HepG2 (cell line): ENCODE data around the gene GINS2. TPM values are rescaled to one million over a fixed set of nuclear protein-coding genes. Genes with fewer than 3 reads are reported as not detected.

Experiments used
- CREM ChIP-seq, 2 experiments: sonication (generic) in 1 of 2; formaldehyde crosslinking in 1 of 2; IDR thresholded peaks; 2 replicates each; pipeline versions ENCODE4 v1.4.0 to v1.6.1; 2016 to 2020; ENCODE audit warnings: antibody characterized with exemption in 1 of 2, mild to moderate bottlenecking in 1 of 2, missing genetic modification reagents in 1 of 2
- FOXK2 ChIP-seq: fragments of 450-650 bp; IDR thresholded peaks from 2 replicates; pipeline ENCODE4 v1.6.1; 2016
- FOXP1 ChIP-seq, 2 experiments: fragments of 450-650 bp in 1 of 2; IDR thresholded peaks; 2 replicates each; pipeline ENCODE4 v1.6.1; 2017 to 2018; ENCODE audit warnings: antibody characterized with exemption in 1 of 2
- HNRNPK ChIP-seq: fragments of 200-400 bp; formaldehyde crosslinking; IDR thresholded peaks from 2 replicates; pipeline ENCODE4 v1.6.1; 2018; ENCODE audit warnings: low read length, low read depth, moderate library complexity, mild to moderate bottlenecking; ENCODE audit not compliant: poor library complexity, severe bottlenecking
- IKZF1 ChIP-seq: fragments of 450-650 bp; IDR thresholded peaks from 2 replicates; pipeline ENCODE4 v1.7.1; 2016
- JUN ChIP-seq: sonication (generic); formaldehyde crosslinking; IDR thresholded peaks from 2 replicates; pipeline ENCODE4 v1.4.0; 2020; ENCODE audit warnings: mild to moderate bottlenecking, missing genetic modification reagents
- KDM5B ChIP-seq: sonication (generic); formaldehyde crosslinking; IDR thresholded peaks from 2 replicates; pipeline ENCODE4 v1.4.0; 2020; ENCODE audit warnings: missing genetic modification reagents, mild to moderate bottlenecking, borderline replicate concordance
- MED13 ChIP-seq: sonication (generic); formaldehyde crosslinking; IDR thresholded peaks from 2 replicates; pipeline ENCODE4 v1.5.0; 2020; ENCODE audit warnings: missing genetic modification reagents
- NFIB ChIP-seq: sonication (generic); formaldehyde crosslinking; IDR thresholded peaks from 2 replicates; pipeline ENCODE4 v1.9.0; 2021; ENCODE audit warnings: missing genetic modification reagents, mild to moderate bottlenecking, borderline replicate concordance
- RNF219 ChIP-seq: sonication (generic); formaldehyde crosslinking; IDR thresholded peaks from 2 replicates; pipeline ENCODE4 v1.5.0; 2020; ENCODE audit warnings: mild to moderate bottlenecking, missing genetic modification reagents
- SALL2 ChIP-seq: sonication (generic); formaldehyde crosslinking; IDR thresholded peaks from 2 replicates; pipeline ENCODE4 v1.8.1; 2023; ENCODE audit warnings: mild to moderate bottlenecking, missing genetic modification reagents, inconsistent platforms
- SOX13 ChIP-seq, 3 experiments: fragments of 450-650 bp in 1 of 3; sonication (generic) in 1 of 3; formaldehyde crosslinking in 1 of 3; IDR thresholded peaks in 2 of 3; conservative IDR thresholded peaks in 1 of 3; 2 replicates each; pipeline versions ENCODE4 v1.5.0 to v1.6.1; 2016 to 2020; ENCODE audit warnings: antibody characterized with exemption in 1 of 3, mild to moderate bottlenecking in 1 of 3, missing compliant biosample characterization in 1 of 3, missing genetic modification reagents in 1 of 3, moderate library complexity in 1 of 3
- ZFP36L1 ChIP-seq: sonication (generic); formaldehyde crosslinking; IDR thresholded peaks from 2 replicates; pipeline ENCODE4 v1.8.0; 2022; ENCODE audit warnings: mild to moderate bottlenecking, missing genetic modification reagents, moderate library complexity
- ZNF136 ChIP-seq: sonication (generic); formaldehyde crosslinking; IDR thresholded peaks from 2 replicates; pipeline ENCODE4 v1.8.1; 2022; ENCODE audit warnings: low read depth, mild to moderate bottlenecking, moderate library complexity, missing genetic modification reagents
- ZNF24 ChIP-seq: fragments of 450-650 bp; IDR thresholded peaks from 2 replicates; pipeline ENCODE4 v1.6.1; 2017; ENCODE audit warnings: antibody characterized with exemption, mild to moderate bottlenecking
- ZNF256 ChIP-seq: sonication (generic); formaldehyde crosslinking; conservative IDR thresholded peaks from 2 replicates; pipeline ENCODE4 v1.4.0; 2020; ENCODE audit warnings: missing genetic modification reagents
- ZNF33B ChIP-seq: sonication (generic); formaldehyde crosslinking; IDR thresholded peaks from 2 replicates; pipeline ENCODE4 v1.5.1; 2020; ENCODE audit warnings: mild to moderate bottlenecking, missing genetic modification reagents
- ZNF546 ChIP-seq: sonication (generic); formaldehyde crosslinking; conservative IDR thresholded peaks from 2 replicates; pipeline ENCODE4 v1.8.1; 2023; ENCODE audit warnings: mild to moderate bottlenecking, missing genetic modification reagents
- ZNF549 ChIP-seq: sonication (generic); formaldehyde crosslinking; IDR thresholded peaks from 2 replicates; pipeline ENCODE4 v1.5.0; 2020; ENCODE audit warnings: missing genetic modification reagents
- polyA plus RNA-seq, 8 experiments: library from polyadenylated mRNA; depleted of rRNA in 3 of 8; stranded (reverse) in 7 of 8; unstranded in 1 of 8; fragments of >200 nt; fragmentation: Illumina TruSeq in 4 of 8; extraction: Trizol in 4 of 8; gene quantifications; 2 replicates each; pipeline versions ENCODE4 v1.2.1 to v1.2.3, GENCODE V29; 2011 to 2016; ENCODE audit warnings: low read depth in 4 of 8, missing spikeins in 1 of 8, mixed read lengths in 1 of 8; ENCODE audit not compliant: insufficient read depth in 1 of 8
- total RNA-seq, 5 experiments: library from RNA; depleted of rRNA; stranded (reverse); fragments of >200 nt; fragmentation: Illumina TruSeq; extraction: Trizol; gene quantifications; 2 replicates each; pipeline ENCODE4 v1.2.3, GENCODE V29; 2016; ENCODE audit warnings: low read depth in 1 of 5

The GINS2 gene
- total and polyA plus RNA-seq, 2 of the 13 experiments (the other 11 are each of a cell fraction or from before 2014, with no cell fraction given): 10.6 to 48.3 TPM

GRCh38 chr16:85716022-85716679, 27.4 kb upstream of the GINS2 start (continued):
- TF ChIP-seq ZNF136 (CRISPR knock-in tag) (no peak), ZNF24 (no peak), KDM5B (CRISPR knock-in tag) (no peak), ZNF546 (CRISPR knock-in tag) (no peak), CREM (IDR thresholded peaks at IDR 0.05) (no peak), CREM (CRISPR knock-in tag; IDR thresholded peaks at IDR 0.05) (no peak), NFIB (CRISPR knock-in tag) (no peak), HNRNPK (no peak), ZNF33B (CRISPR knock-in tag) (no peak), SALL2 (CRISPR knock-in tag) (no peak), JUN (no peak), MED13 (CRISPR knock-in tag) (no peak), ZFP36L1 (CRISPR knock-in tag) (no peak), ZNF256 (no peak), RNF219 (CRISPR knock-in tag) (no peak), FOXK2 (no peak), FOXP1 (IDR thresholded peaks at IDR 0.05) (peak; percentile 8; the same call in 1 of the 2 replicates), FOXP1 (CRISPR knock-in tag; IDR thresholded peaks at IDR 0.05) (no peak), ZNF549 (CRISPR knock-in tag) (no peak), SOX13 (IDR thresholded peaks at IDR 0.05) (no peak), SOX13 (CRISPR knock-in tag; conservative IDR thresholded peaks at IDR 0.05 in 1 of 2, IDR thresholded peaks at IDR 0.05 in 1 of 2) (no peak), IKZF1 (0 out of 2 replicates have a peak, but pooled peaks have one; percentile 63)
